GM21381 (cell line): ENCODE measurements around the gene ELF4.

Source experiments
- ATAC-seq: cut with Tn5 transposase; IDR thresholded peaks from one replicate; pipeline ENCODE4 v1.9.1; 2021; ENCODE audit warnings: mild to moderate bottlenecking, moderate library complexity; ENCODE audit not compliant: unreplicated experiment

The ELF4 gene

DNA sequence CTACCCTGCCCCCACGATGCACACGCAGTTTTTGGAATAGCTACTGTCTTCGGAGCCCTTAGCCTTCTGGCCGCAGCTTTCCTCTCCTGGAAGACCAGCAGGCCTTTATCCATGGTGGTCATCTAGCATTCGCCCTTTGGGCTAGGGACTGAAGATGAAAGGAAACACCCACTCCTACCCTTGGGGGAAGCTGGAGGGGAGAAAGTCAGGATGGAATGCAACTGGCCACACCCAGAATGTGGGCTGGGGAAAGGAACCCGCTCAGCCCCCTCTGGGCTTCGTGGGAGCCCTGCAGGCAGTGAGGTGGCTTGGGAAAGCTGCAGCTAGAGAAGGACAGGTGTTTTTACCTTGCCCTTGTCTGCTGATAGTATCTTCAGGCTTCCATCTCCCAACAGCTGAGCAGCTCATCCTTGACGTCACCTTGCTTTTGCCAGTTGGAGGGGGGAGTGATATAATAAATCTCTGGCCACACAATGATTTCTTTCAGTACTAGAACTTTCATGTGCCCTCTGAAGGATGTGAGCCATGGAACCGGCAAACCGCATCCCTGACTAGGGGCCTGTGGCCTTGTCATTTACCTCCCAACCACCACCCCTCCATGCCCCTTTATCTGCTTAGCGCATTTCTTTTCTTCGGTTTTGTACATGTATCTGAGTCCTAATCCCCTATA, 59.0 kb downstream of the ELF4 start:
- ATAC-seq: no peak

DNA sequence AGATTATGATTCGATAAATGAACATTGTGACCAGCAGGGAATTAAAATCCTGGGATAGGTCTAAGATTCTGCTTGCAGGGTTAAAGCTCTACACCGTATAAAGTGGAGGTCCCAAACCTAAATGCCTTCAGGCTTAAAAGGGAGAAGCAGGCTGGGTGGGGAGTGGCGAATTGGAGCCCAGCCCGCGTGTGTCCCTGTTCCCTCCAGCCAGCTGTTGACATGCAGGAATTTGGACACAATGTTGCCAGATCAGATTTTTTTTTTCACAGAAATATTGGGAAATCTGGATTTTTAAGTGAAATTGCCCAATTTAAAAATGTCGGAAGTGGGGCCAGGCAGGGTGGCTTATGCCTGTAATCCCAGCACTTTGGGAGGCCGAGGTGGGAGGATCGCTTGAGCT, 60.5 kb downstream of the ELF4 start:
- no peak for ATAC-seq

DNA sequence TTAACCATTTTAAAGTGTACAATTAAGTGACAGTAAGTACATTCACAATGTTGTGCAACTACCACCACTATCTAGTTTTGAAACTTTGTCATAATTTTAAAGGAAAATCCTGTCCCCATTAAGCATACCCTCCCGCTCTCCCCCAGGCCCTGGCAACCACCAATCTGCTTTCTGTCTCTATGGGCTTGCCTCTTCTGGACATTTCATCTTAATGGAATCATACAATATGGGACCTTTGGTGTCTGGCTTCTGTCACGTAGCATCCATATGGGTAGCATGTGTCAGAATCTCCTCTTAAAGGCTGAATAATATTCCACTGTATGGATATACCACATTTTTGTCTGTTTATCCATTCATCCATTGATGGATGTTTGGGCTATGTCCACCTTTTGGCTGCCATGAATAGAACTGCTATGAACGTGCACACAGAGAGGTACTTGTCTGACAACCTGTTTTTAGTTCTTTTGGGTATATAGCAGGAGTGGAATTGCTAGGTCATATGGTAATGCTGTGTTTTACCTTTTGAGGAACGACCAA, 61.5 kb downstream of the ELF4 start:
- no peak for ATAC-seq

DNA sequence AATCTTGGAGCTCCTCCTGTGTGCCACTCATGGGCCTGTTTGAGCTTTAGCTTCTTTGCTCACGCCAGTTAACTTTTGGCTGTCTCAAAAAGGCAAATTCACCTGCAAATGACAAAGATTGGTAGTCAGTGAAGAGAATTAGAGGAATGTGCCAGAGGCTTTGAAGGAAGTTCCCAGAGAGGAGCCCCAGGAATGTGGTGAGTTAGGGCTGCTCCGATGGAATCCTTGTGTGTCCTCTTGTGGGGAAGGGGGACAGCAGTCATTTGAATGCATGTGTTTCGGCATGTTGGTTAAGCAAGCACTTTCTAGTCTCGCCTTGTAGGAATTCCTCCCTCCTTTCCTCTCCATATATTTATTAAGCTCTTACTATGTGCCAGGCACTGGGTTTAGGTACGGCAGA, 62.9 kb downstream of the ELF4 start:
- no peak for ATAC-seq

DNA sequence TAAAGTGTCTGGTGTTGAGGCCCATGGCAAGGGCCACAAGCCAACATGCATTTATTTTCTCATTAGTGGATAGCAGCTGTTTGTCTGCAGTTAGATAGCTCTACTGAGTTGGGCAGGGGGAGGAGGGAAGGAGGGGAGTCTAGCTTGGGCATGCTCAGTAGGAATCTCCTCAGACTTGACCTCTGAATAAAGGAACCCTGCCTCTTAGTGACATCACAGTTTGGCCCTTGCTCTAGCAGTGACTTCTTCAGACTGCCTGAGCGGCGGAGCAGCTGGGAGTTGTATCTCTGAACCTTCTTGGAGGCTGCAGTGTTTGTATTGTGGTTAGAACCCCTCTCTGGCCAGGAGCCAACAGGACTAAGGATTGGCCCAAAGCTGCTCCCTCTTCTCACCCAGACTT, 70.5 kb downstream of the ELF4 start:
- ATAC-seq: no peak

DNA sequence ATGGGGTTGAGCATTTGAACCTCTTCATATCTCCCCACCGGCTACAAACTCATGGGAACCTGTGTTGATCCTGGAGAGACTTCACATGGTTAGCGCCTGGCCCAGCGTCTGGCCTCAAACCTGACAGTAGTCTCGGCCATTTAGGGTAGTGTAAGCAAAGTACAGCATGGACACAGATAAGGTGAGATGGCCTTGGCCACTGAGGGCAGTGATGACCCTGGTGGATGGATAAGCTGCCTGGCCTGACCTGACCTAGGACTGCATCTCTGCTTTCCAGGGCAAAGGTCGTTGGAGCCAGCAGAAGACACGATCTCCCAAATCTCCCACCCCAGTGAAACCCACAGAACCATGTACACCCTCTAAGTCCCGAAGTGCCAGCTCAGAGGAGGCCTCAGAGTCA, 76.1 kb downstream of the ELF4 start:
- ATAC-seq: no peak

DNA sequence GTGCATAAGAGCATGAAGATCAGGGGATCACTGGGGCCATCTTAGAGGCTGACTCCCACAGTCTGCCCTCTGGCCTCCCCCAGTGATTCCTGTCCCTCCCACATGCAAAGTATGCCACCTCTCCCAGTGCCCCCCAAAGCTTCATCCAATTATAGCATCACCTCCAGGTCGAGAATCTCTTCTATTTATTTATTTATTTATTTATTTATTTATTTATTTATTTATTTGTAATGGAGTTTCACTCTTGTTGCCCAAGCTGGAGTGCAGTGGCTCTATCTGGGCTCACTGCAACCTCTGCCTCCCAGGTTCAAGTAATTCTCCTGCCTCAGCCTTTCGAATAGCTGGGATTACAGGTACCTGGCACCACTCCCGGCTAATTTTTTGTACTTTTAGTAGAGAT, 77.7 kb downstream of the ELF4 start:
- no peak for ATAC-seq

DNA sequence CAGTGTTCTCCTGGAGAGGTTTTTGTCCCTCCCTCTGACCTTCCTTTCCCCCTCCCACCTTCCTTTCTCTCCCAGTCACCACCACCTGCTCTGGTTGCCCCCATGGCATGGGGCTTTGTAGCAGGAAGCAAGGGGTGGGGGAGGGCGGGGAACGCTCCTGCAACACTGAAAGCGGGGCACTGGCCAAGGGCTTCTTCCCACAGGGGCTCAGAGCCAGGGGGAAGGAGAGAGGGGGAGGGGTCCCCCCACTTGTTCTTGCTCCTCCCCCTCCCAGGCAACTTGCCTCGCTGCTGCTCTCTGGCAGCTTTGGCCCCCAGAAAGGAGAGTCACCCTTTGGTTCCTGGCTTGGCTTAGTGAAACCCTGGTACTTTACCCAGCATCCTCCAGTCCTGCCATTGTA, 79.5 kb downstream of the ELF4 start:
- no peak for ATAC-seq

DNA sequence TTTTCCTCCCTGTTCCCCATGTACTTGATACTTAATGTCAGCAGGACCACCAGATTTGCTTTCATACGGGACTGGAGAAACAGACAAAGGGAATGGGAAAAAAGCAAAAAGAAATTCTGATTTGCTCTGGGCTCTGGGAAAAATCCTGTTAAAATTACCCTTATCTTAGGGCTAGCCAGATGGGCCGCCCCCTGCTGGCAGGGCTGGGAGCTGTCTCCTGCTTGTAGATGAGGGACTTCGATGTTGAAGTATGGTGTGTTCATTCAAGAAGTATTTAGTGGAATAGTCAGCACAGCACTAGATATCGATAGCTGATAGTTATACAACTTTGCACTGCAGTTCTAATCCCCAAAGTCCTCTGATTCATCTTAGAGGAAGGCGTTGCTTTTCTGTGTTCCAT, 82.1 kb downstream of the ELF4 start:
- ATAC-seq: no peak

DNA sequence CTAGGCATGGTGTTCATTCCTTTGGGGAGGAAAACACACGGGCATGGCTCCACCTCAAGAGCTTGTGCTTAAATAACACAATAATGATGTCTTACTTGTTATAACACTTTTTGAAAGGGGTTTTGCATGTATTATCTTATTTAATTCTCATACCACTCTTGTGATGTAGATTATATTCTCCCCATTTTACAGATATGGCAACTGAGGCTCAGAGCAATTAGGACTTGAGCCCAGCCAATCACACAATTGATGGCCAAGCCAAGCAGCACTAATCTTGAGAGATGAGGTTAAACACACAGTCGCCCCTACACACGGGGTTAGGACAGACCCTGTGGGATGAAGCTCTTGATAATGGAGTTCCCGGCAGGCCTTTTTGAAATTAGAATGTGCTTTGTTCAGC, 82.7 kb downstream of the ELF4 start:
- no peak for ATAC-seq

DNA sequence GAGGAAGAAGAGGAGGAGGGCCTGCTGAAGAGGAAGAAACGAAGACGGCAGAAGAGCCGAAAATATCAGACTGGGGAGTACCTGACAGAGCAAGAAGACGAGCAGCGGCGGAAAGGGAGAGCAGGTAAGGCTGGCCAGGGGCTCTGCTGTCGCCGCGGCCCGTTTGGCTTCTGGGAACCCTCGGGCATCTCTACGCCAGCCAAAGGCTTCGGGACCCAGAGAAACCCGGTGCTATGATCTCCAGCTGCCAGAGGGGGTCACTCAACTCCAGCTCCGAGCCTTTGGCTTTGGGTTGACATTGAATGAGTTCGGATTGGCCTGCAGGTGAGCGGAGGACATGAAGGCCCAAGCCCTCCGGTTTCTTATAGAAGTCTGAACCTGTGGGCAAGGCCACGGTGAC, 85.0 kb downstream of the ELF4 start:
- ATAC-seq: no peak

DNA sequence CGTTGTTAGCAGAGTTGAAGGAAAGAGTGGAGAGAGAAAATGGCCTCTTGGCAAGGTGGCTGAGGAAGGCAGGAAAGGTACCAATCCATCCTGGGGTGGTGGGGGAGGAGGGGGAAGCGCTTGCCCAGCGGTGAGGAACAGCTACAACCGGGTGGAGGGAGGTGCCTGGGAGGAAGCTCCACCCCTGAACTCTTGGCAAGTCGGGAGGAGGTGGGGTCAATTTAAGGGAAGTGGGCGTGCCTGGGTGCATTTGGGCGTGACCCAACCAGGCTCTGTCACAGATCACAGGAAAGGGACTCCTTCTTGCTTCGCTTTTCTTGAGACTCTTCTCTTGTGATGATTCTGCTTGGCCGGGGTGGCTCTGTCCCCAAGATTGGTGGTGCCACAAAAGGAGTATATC, 86.2 kb downstream of the ELF4 start:
- ATAC-seq: peak; percentile 100

DNA sequence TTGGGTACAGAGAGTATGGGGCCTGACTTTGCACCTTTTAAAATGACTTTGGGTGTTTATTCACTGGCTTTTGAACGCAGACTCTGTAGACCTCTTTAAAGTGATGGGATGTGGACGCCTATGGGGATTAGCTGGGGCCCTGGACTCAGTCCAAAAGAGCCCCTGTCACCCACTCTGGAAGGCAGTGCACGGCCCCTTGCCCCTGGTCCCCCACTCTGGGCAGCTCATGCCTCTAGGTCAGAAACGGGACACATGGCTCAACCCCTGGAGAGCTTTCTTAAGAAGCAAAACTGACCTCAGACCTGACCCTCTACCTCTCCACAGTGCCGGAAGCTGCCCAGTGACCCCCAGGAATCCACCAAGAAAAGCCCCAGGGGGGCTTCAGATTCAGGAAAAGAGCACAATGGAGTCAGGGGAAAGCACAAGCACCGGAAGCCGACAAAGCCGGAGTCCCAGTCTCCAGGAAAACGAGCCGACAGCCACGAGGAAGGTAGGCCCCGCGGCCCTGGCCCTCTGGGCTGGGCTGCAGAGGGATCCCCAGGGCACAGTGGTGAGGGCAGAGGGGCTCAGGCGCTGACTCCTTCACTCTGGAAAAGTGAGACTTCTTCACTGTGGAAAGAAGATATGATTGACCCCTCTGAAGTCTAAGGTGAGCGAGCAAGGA, 89.5 kb downstream of the ELF4 start:
- ATAC-seq: no peak

DNA sequence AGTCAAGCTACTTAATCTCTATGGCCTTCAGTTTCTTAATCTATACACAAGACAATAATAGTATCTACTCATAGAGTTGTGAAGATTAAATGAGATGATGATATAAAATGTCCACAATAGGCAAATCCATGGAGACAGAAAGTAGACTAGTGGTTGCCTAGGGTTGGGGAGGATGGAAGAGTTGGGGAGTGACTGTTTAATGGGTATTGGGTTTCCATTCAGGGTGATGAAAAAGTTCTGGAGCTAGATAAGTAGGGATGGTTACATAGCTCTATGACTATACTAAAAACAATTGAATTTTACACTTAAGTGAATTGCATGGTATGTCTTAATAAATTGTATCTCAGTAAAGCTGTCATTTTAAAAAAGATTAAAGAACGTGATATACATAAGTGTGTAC, 92.2 kb downstream of the ELF4 start:
- ATAC-seq: no peak

DNA sequence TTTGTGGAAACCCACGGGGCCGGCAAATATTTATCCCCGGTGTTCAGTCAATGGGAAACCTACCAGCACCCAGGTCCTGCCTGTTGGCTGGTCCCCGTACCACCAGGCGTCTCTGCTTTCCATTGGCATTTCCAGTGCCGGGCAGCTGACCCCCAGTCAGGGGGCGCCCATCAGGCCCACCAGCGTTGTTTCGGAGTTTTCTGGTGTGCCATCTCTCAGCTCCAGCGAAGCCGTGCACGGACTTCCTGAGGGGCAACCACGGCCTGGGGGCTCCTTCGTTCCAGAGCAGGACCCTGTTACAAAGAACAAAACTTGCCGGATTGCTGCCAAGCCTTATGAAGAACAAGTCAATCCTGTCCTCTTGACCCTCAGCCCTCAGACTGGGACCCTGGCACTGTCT, 95.1 kb downstream of the ELF4 start:
- ATAC-seq: no peak
